SU-DHL-6 (cell line): ENCODE measurements around the gene VPS33A.

Source experiments
- H2AFZ ChIP-seq: fragments of 200-600 bp; sonication (generic); 2 replicates; pipeline ENCODE4 v1.6.1; 2014; ENCODE audit warnings: low read depth, mild to moderate bottlenecking, moderate library complexity, mixed read lengths, antibody characterized with exemption, low read length; ENCODE audit not compliant: severe bottlenecking
- H3F3A ChIP-seq: fragments of 200-600 bp; shearing (Covaris generic); 2 replicates; pipeline ENCODE4 v1.6.0; 2016; ENCODE audit warnings: antibody characterized with exemption, mild to moderate bottlenecking; ENCODE audit not compliant: insufficient read depth
- H3K27ac ChIP-seq: fragments of 200-600 bp; sonication (generic); 2 replicates; pipeline ENCODE4 v1.5.1; 2016; ENCODE audit warnings: low read depth, mild to moderate bottlenecking, low read length, moderate library complexity, mixed read lengths
- H3K27me3 ChIP-seq: fragments of 200-600 bp; sonication (generic), shearing (Covaris generic); 2 replicates; pipeline ENCODE4 v1.6.0; 2014; ENCODE audit warnings: mild to moderate bottlenecking, low read length
- H3K36me3 ChIP-seq: fragments of 200-600 bp; sonication (generic); 2 replicates; pipeline ENCODE4 v1.6.1; 2014; ENCODE audit warnings: mild to moderate bottlenecking, low read length, mixed read lengths
- H3K4me2 ChIP-seq: fragments of 300-600, 200-600 bp; shearing (Covaris generic), sonication (generic); 2 replicates; pipeline ENCODE4 v1.6.0; 2014; ENCODE audit warnings: low read length, low read depth, mild to moderate bottlenecking; ENCODE audit not compliant: poor library complexity, severe bottlenecking
- H3K4me3 ChIP-seq: fragments of 200-600 bp; sonication (generic); 2 replicates; pipeline ENCODE4 v1.5.1; 2014; ENCODE audit warnings: antibody characterized with exemption, low read length, mild to moderate bottlenecking, mixed read lengths; ENCODE audit not compliant: insufficient read depth, poor library complexity, severe bottlenecking
- H3K79me2 ChIP-seq: fragments of 200-600 bp; sonication (generic); 2 replicates; pipeline ENCODE4 v1.6.1; 2014; ENCODE audit warnings: mild to moderate bottlenecking, low read length, moderate library complexity; ENCODE audit not compliant: insufficient read depth
- H3K9ac ChIP-seq: fragments of 200-600 bp; sonication (generic); 2 replicates; pipeline ENCODE4 v1.7.0; 2014; ENCODE audit warnings: mild to moderate bottlenecking, low read length
- H3K9me2 ChIP-seq: fragments of 200-600 bp; sonication (generic); replicated peaks from 2 replicates; pipeline ENCODE4 v1.6.1; 2014; ENCODE audit warnings: low read length; ENCODE audit not compliant: insufficient read depth
- H3K9me3 ChIP-seq: fragments of 200-600 bp; sonication (generic); 2 replicates; pipeline ENCODE4 v1.6.1; 2014; ENCODE audit warnings: low read length, mixed read lengths; ENCODE audit not compliant: insufficient read depth
- H4K20me1 ChIP-seq: fragments of 200-600 bp; sonication (generic); 2 replicates; pipeline ENCODE4 v1.6.1; 2014; ENCODE audit warnings: low read depth, mild to moderate bottlenecking, antibody characterized with exemption, low read length, moderate library complexity, mixed read lengths
- EZH2phosphoT487 ChIP-seq: fragments of 200-600 bp; sonication (generic), shearing (Covaris generic); conservative IDR thresholded peaks from 2 replicates; pipeline ENCODE4 v1.6.1; 2018; ENCODE audit warnings: mild to moderate bottlenecking, antibody characterized with exemption, low read length, moderate library complexity, mixed read lengths
- TF ChIP-seq, protein P1 (sequence below): fragments of 200-600 bp; sonication (generic); IDR thresholded peaks from one replicate; pipeline ENCODE4 v1.5.1; 2017; ENCODE audit warnings: antibody characterized with exemption, mild to moderate bottlenecking, low read length, moderate library complexity; ENCODE audit not compliant: insufficient read depth, poor library complexity, severe bottlenecking

VPS33A gene

DNA sequence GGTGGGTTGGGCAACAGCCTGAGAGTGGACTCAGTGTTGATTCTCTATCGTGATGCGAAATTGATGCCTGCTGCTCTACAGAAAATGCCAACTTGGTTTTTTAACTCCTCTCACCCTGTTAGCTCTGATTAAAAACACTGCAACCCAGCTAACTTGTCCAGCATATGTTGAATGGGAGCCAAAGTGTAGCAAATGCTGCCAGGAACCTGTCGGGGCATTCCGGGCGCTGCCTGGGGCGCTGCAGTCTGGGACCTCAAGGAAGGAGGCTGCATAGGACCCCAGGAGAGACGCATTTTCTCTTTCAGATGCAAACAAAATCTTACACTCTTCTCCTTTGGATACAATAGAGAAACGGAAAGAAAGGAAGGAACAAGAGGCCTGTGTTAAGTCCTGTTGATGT, 58.9 kb downstream of the VPS33A start:
- no peak overlapping the region for H3K4me2 ChIP-seq
- no peaks in the 10 kb centered on the region; the same call in 1 of the 2 replicates for H3F3A ChIP-seq
- peaks cover 16% of the 10 kb centered on the region; the same call in 1 of the 2 replicates for H3K36me3 ChIP-seq
- no peak overlapping the region for H2AFZ ChIP-seq
- no peak overlapping the region for H3K4me3 ChIP-seq
- no peaks in the 10 kb centered on the region for H3K9me3 ChIP-seq
- H3K9me2 ChIP-seq: no peaks in the 10 kb centered on the region
- no peak for TF ChIP-seq EZH2phosphoT487
- TF ChIP-seq, protein P1, sequence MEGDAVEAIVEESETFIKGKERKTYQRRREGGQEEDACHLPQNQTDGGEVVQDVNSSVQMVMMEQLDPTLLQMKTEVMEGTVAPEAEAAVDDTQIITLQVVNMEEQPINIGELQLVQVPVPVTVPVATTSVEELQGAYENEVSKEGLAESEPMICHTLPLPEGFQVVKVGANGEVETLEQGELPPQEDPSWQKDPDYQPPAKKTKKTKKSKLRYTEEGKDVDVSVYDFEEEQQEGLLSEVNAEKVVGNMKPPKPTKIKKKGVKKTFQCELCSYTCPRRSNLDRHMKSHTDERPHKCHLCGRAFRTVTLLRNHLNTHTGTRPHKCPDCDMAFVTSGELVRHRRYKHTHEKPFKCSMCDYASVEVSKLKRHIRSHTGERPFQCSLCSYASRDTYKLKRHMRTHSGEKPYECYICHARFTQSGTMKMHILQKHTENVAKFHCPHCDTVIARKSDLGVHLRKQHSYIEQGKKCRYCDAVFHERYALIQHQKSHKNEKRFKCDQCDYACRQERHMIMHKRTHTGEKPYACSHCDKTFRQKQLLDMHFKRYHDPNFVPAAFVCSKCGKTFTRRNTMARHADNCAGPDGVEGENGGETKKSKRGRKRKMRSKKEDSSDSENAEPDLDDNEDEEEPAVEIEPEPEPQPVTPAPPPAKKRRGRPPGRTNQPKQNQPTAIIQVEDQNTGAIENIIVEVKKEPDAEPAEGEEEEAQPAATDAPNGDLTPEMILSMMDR: no peak
- H3K27ac ChIP-seq: no peak overlapping the region
- no peak overlapping the region for H3K9ac ChIP-seq
- no peaks in the 10 kb centered on the region for H3K79me2 ChIP-seq
- H4K20me1 ChIP-seq: no peaks in the 10 kb centered on the region
- no peaks in the 10 kb centered on the region for H3K27me3 ChIP-seq

DNA sequence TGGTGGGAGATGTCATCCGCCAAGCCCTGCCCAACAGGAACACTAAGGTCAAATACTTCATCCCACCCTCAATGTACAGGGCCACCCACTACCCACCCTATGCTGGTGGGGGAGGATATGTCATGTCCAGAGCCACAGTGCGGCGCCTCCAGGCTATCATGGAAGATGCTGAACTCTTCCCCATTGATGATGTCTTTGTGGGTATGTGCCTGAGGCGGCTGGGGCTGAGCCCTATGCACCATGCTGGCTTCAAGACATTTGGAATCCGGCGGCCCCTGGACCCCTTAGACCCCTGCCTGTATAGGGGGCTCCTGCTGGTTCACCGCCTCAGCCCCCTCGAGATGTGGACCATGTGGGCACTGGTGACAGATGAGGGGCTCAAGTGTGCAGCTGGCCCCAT, 59.3 kb downstream of the VPS33A start:
- Histone ChIP-seq H3K4me2 (no peak overlapping the region), H4K20me1 (no peaks in the 10 kb centered on the region), H3K9ac (no peak overlapping the region), H3K9me2 (no peaks in the 10 kb centered on the region), H3K27ac (no peak overlapping the region), H3K4me3 (no peak overlapping the region), H3K9me3 (no peaks in the 10 kb centered on the region), H3F3A (no peaks in the 10 kb centered on the region; the same call in 1 of the 2 replicates), H3K36me3 (peaks cover 13% of the 10 kb centered on the region; the same call in 1 of the 2 replicates), H3K27me3 (no peaks in the 10 kb centered on the region), H3K79me2 (no peaks in the 10 kb centered on the region), H2AFZ (no peak overlapping the region)
- TF ChIP-seq, protein P1: no peak
- TF ChIP-seq EZH2phosphoT487: no peak

DNA sequence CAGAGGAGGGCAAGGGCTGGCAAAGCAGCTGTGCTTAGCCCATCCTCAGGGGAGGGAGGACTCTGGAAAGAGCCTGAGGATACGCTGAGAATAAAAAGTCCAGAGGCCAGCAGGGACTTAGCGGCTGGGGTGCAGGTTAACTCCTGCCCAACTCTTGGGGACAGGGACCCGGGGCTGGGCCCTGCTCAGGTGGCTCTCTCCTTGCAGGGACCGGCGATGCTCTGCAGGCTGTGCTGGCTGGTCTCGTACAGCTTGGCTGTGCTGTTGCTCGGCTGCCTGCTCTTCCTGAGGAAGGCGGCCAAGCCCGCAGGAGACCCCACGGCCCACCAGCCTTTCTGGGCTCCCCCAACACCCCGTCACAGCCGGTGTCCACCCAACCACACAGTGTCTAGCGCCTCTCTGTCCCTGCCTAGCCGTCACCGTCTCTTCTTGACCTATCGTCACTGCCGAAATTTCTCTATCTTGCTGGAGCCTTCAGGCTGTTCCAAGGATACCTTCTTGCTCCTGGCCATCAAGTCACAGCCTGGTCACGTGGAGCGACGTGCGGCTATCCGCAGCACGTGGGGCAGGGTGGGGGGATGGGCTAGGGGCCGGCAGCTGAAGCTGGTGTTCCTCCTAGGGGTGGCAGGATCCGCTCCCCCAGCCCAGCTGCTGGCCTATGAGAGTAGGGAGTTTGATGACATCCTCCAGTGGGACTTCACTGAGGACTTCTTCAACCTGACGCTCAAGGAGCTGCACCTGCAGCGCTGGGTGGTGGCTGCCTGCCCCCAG, 60.0 kb downstream of the VPS33A start:
- Histone ChIP-seq H4K20me1 (no peaks in the 10 kb centered on the region), H3K4me3 (no peak overlapping the region), H3K27ac (no peak overlapping the region), H3F3A (no peaks in the 10 kb centered on the region; the same call in 1 of the 2 replicates), H3K9ac (no peak overlapping the region), H3K4me2 (no peak overlapping the region), H3K79me2 (no peaks in the 10 kb centered on the region), H3K9me2 (no peaks in the 10 kb centered on the region), H3K36me3 (peaks cover 9% of the 10 kb centered on the region; the same call in 1 of the 2 replicates), H3K9me3 (no peaks in the 10 kb centered on the region), H3K27me3 (no peaks in the 10 kb centered on the region), H2AFZ (no peak overlapping the region)
- TF ChIP-seq, protein P1: no peak
- TF ChIP-seq EZH2phosphoT487: no peak
